ENCODE data around the gene CDH12.

The CDH12 gene

DNA sequence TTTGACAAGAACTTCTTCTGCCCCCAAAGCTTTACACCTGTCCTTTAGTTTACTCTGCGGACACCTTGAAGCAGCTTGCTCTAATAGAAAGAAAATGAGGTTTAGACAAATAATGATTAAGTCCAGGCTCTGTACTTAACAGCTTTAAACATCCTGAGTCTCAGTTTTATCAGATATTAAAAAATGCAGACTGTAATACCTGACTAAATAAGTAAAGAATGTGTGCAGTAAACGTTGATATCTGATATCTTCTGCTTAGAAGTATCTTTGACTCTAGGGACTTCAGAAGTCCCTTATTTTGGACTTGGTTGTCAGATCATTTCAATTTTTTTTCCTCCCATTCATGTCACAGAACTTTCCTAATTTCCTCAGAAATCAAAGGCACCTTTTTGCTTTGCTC is 1060.4 kb downstream of the CDH12 start:
- no peaks in the 10 kb centered on the region for H3K27me3 ChIP-seq (replicated peaks)
- no peak overlapping the region for H3K4me3 ChIP-seq (ENCODE audit: low read depth, low read length)
- in situ Hi-C loops (cut with HindIII; ENCODE audit: low pct_ligation_motif_present, low sequenced_read_pairs) = no loop called here

GRCh38 chr5:21791304-21791703 is 1061.8 kb downstream of the CDH12 start:
- DNase-seq = no peak
- in situ Hi-C loops (cut with HindIII; ENCODE audit: low pct_ligation_motif_present, low sequenced_read_pairs) = no loop called here
- no peaks in the 10 kb centered on the region for H3K36me3 ChIP-seq (replicated peaks)
- TF ChIP-seq, protein P1, sequence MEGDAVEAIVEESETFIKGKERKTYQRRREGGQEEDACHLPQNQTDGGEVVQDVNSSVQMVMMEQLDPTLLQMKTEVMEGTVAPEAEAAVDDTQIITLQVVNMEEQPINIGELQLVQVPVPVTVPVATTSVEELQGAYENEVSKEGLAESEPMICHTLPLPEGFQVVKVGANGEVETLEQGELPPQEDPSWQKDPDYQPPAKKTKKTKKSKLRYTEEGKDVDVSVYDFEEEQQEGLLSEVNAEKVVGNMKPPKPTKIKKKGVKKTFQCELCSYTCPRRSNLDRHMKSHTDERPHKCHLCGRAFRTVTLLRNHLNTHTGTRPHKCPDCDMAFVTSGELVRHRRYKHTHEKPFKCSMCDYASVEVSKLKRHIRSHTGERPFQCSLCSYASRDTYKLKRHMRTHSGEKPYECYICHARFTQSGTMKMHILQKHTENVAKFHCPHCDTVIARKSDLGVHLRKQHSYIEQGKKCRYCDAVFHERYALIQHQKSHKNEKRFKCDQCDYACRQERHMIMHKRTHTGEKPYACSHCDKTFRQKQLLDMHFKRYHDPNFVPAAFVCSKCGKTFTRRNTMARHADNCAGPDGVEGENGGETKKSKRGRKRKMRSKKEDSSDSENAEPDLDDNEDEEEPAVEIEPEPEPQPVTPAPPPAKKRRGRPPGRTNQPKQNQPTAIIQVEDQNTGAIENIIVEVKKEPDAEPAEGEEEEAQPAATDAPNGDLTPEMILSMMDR (IDR thresholded peaks at IDR 0.05; ENCODE audit: low read depth, low read length, missing control alignments) = no peak
- H3K4me3 ChIP-seq (ENCODE audit: low read depth, low read length) = no peak overlapping the region
- no peaks in the 10 kb centered on the region for H3K27me3 ChIP-seq (replicated peaks)
- no peak overlapping the region for H3K27ac ChIP-seq

More for the DNA sequence above, 1060.4 kb downstream of the CDH12 start:
- DNase-seq = no peak
- no peak overlapping the region for H3K27ac ChIP-seq
- TF ChIP-seq, protein P1 (IDR thresholded peaks at IDR 0.05; ENCODE audit: low read depth, low read length, missing control alignments) = no peak
- no peaks in the 10 kb centered on the region for H3K36me3 ChIP-seq (replicated peaks)

DNA sequence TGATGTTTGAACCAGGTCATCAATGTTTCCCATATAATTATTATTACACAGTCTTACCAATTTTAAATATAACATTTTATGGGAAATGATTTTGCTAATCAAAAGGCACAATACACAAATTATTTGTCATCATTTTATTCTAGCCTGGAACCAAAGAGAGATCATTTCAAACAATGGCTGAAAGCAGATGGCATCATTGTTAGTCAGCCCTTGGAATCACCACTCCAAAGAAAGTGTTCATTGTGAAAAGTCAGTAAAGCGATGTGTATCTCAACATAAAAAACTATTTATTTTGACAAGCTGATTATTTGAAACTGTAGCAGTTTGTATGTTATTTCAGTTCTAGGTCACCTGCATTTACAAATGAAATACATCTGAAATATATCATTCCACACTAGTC is 1068.7 kb downstream of the CDH12 start:
- H3K27ac ChIP-seq = no peak overlapping the region
- TF ChIP-seq, protein P1 (IDR thresholded peaks at IDR 0.05; ENCODE audit: low read depth, low read length, missing control alignments) = no peak
- H3K4me3 ChIP-seq (ENCODE audit: low read depth, low read length) = no peak overlapping the region
- H3K36me3 ChIP-seq (replicated peaks) = no peaks in the 10 kb centered on the region
- no peak for DNase-seq
- H3K27me3 ChIP-seq (replicated peaks) = no peaks in the 10 kb centered on the region
- in situ Hi-C loops (cut with HindIII; ENCODE audit: low pct_ligation_motif_present, low sequenced_read_pairs) = no loop called here

- Histone ChIP-seq H3K27me3 (replicated peaks) (no peaks in the 10 kb centered on the region), H3K27ac (no peak overlapping the region), H3K4me3 (ENCODE audit: low read depth, low read length) (no peak overlapping the region), H3K36me3 (replicated peaks) (no peaks in the 10 kb centered on the region)
- DNase-seq = no peak
- in situ Hi-C loops (cut with HindIII; ENCODE audit: low pct_ligation_motif_present, low sequenced_read_pairs) = no loop called here
- TF ChIP-seq, protein P1 (IDR thresholded peaks at IDR 0.05; ENCODE audit: low read depth, low read length, missing control alignments) = no peak
These were observed 1070.0 kb downstream of the CDH12 start for GRCh38 chr5:21783074-21783679.

DNA sequence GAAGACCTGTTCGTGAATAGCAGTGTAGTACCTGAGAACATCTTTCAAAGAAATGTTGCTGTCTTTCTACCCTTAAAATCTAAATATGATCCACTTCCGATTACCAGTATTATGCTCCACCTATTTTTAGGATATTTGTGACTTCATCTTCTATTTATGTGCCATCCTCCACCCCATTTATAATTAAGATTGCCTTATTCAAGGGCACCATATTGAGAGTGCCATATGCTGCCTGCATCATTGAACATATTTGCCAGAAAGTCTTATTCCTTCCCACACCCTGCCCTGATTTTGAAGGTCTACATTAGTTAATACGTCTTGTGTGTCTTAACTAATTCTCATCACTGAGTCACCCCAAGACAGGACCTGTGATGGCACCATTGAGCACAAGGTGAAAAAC is 1076.7 kb downstream of the CDH12 start:
- no peak overlapping the region for H3K27ac ChIP-seq
- H3K4me3 ChIP-seq (ENCODE audit: low read depth, low read length) = no peak overlapping the region
- TF ChIP-seq, protein P1 (IDR thresholded peaks at IDR 0.05; ENCODE audit: low read depth, low read length, missing control alignments) = no peak
- no peaks in the 10 kb centered on the region for H3K27me3 ChIP-seq (replicated peaks)
- in situ Hi-C loops (cut with HindIII; ENCODE audit: low pct_ligation_motif_present, low sequenced_read_pairs) = no loop called here
- H3K36me3 ChIP-seq (replicated peaks) = no peaks in the 10 kb centered on the region
- DNase-seq = no peak

DNA sequence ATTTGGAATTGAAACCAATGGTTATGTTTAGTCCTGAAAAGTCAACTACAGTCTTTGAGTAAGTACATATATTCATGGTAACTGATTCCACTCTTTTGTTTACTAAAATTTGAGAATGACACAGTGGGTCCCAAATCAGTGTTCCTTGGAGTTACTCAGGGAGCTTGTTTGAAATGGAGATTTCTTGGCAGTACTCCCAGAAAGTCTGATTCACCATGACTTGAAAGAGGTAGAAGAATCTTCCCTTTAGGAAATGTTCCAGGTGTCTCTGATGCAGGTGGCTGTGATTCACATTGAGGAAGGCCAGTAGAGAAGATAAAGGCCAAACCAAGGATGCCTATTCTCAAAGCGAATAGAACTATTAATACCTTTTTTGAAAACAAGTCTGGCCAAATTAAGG is 1078.3 kb downstream of the CDH12 start:
- Histone ChIP-seq H3K36me3 (replicated peaks) (no peaks in the 10 kb centered on the region), H3K27ac (no peak overlapping the region), H3K4me3 (ENCODE audit: low read depth, low read length) (no peak overlapping the region), H3K27me3 (replicated peaks) (no peaks in the 10 kb centered on the region)
- in situ Hi-C loops (cut with HindIII; ENCODE audit: low pct_ligation_motif_present, low sequenced_read_pairs) = no loop called here
- no peak for DNase-seq
- TF ChIP-seq, protein P1 (IDR thresholded peaks at IDR 0.05; ENCODE audit: low read depth, low read length, missing control alignments) = no peak

Measured in brain microvascular endothelial cell (primary cell).